Natural killer cell treated with Interleukin-12 subunit alpha and Interleukin-12 subunit beta and Interleukin-15 and Interleukin-18, amount 100 ng/mL, for 72 hours (primary cell): ENCODE measurements around the gene ESPNL. TPM values are rescaled to one million over a fixed set of nuclear protein-coding genes. Genes with fewer than 3 reads are reported as not detected.
"Not testable (repeated sequence)": the region's sequence is repeated elsewhere in the genome, so short reads cannot be mapped to it uniquely, and the experiment has no call there.

Source experiments
- ATAC-seq, 2 donors: fragments of 150-1000 bp; cut with Tn5 transposase in 1 of 2; sonication (Bioruptor Pico), chemical (Tn5 transposase) in 1 of 2; 2 replicates each; pipeline ENCODE4 v1.10.0; 2021
- DNase-seq: peaks from one replicate; pipeline ENCODE4 v3.0.0; 2022; ENCODE audit warnings: low spot score
- H3K27ac Mint-ChIP-seq, 2 donors: 1 replicate in 1 of 2; 2 replicates in 1 of 2; pipeline ENCODE4 v1.8.0; 2022; ENCODE audit warnings: mixed read lengths in 2 of 2, mild to moderate bottlenecking in 1 of 2, moderate library complexity in 1 of 2
- H3K27me3 Mint-ChIP-seq, 2 donors: 1 replicate in 1 of 2; 2 replicates in 1 of 2; pipeline ENCODE4 v1.8.0; 2022; ENCODE audit warnings: mixed read lengths in 2 of 2
- H3K36me3 Mint-ChIP-seq: one replicate; pipeline ENCODE4 v1.8.0; 2022; ENCODE audit warnings: mixed read lengths
- H3K4me1 Mint-ChIP-seq, 2 donors: 1 replicate in 1 of 2; 2 replicates in 1 of 2; pipeline ENCODE4 v1.8.0; 2022; ENCODE audit warnings: low read depth in 2 of 2, mixed read lengths in 2 of 2, mild to moderate bottlenecking in 1 of 2
- H3K4me3 Mint-ChIP-seq: one replicate; pipeline ENCODE4 v1.8.0; 2022; ENCODE audit warnings: mixed read lengths
- H3K9me3 Mint-ChIP-seq: 2 replicates; pipeline ENCODE4 v1.8.0; 2022; ENCODE audit warnings: mixed read lengths
- total RNA-seq, 2 donors: library from RNA; stranded (reverse); gene quantifications; one replicate each; pipeline ENCODE4 v1.2.3, GENCODE V29; 2022

ESPNL gene, protein sequence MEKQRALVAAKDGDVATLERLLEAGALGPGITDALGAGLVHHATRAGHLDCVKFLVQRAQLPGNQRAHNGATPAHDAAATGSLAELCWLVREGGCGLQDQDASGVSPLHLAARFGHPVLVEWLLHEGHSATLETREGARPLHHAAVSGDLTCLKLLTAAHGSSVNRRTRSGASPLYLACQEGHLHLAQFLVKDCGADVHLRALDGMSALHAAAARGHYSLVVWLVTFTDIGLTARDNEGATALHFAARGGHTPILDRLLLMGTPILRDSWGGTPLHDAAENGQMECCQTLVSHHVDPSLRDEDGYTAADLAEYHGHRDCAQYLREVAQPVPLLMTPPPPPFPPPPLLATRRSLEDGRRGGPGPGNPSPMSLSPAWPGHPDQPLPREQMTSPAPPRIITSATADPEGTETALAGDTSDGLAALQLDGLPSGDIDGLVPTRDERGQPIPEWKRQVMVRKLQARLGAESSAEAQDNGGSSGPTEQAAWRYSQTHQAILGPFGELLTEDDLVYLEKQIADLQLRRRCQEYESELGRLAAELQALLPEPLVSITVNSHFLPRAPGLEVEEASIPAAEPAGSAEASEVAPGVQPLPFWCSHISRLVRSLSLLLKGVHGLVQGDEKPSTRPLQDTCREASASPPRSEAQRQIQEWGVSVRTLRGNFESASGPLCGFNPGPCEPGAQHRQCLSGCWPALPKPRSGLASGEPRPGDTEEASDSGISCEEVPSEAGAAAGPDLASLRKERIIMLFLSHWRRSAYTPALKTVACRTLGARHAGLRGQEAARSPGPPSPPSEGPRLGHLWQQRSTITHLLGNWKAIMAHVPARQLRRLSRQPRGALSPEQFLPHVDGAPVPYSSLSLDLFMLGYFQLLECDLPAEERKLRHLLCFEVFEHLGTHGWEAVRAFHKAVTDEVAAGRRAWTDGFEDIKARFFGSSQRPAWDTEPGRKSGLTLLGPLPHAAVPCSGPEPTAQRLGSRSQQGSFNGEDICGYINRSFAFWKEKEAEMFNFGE
- under 1 TPM in 1 of 2 donors, not detected in 1; 0.19 TPM for total RNA-seq

DNA sequence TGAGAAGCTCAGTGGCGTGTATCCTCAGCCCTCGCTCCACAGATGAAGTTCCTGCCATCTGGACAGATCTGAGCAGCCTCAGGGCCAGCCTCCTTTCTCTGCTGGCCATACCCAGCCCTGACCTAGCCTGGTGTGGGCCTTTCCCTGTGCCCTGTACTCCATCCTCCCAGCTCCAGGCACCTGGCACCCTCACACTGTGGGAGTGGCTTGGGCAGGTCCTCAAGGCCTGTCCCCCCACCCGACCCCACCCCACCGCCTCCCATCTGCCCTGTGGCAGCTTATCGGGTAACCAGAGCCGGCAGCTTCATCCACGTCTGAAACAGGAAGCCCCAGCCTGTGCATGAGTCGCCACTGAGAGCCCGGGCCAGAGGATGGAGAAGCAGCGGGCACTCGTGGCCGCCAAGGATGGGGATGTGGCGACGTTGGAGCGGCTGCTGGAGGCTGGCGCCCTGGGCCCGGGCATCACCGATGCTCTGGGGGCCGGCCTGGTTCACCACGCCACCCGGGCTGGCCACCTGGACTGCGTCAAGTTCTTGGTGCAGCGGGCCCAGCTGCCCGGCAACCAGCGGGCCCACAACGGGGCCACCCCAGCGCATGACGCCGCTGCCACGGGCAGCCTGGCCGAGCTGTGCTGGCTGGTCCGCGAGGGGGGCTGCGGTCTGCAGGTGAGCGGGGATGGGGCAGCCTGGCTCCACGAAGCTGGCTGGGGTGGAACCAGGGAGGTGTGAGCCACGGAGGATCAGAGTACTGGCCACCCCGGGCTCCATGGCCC lies at the start of gene ESPNL:
ESPNL (plus strand) TSS at position 292 of the 772 bp plus-strand sequence; CDS start at position 372, 80 bp downstream.
- Mint-ChIP-seq H3K4me1 (no peaks in the 10 kb centered on the region), H3K27me3 (no peaks in the 10 kb centered on the region), H3K9me3 (no peaks in the 10 kb centered on the region), H3K4me3 (no peak within 1 kb of the TSS), H3K36me3 (no peaks in the 10 kb centered on the region), H3K27ac (no peak within 1 kb of the TSS)
- ATAC-seq (no peak), DNase-seq (no peak)

DNA sequence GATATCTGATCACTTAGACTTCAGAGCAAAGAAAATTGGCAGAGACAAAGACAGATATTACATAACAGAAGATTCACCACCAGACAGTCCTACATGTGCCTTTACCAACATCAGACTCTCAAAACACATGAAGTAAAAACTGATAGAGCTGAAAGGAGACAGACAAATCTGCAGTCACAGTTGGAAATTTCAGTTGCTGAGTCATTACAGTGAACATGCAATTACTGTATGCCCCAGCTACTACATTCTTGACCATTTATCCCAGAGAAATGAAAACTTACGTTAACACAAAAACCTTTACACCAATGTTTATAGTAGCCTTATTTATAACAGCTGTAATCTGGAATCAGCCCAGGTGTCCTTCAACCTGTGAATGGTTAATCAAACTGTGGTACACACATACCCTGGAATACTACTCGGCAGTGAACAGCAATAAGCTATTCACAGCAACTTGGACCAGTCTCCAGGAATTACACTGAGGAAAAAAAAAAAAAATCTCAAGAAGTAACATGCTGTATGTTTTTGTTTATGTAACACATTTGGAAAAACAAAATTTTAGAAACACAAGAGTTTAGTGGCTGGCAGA lies 46.9 kb upstream of the ESPNL start:
- H3K4me1 Mint-ChIP-seq: peaks cover 0 to 8% of the 10 kb centered on the region in 2 donors
- peak overlapping the region in 1 of 2 donors; percentile 8 for H3K27ac Mint-ChIP-seq
- no peak overlapping the region for H3K4me3 Mint-ChIP-seq
- H3K27me3 Mint-ChIP-seq: peaks cover 11 to 12% of the 10 kb centered on the region in 2 donors
- no peaks in the 10 kb centered on the region for H3K36me3 Mint-ChIP-seq
- ATAC-seq: no peak
- no peak for DNase-seq
- no peaks in the 10 kb centered on the region for H3K9me3 Mint-ChIP-seq

DNA sequence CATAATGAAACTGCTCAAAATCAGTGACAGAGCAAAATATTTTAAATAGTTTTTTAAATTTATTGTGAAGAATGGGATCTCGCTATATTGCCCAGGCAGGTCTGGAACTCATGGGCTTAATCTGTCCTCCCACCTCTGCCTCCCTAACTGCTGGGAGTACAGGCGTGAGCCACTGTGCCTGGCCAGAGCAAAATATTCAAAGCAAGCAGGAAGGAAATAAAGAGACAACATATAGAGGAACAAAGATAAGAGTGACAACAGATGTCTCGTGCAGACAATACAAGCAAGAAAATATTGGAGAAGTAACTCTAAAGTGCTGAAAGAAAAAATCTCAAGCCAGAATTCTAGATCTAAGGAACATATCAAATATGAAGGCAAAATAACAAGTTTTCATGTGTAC lies 44.3 kb upstream of the ESPNL start:
- ATAC-seq (no peak), DNase-seq (no peak)
- Mint-ChIP-seq H3K27me3 (peaks cover 12 to 14% of the 10 kb centered on the region in 2 donors), H3K36me3 (peaks cover 5% of the 10 kb centered on the region), H3K27ac (no peak overlapping the region), H3K9me3 (peaks cover 7% of the 10 kb centered on the region), H3K4me3 (no peak overlapping the region), H3K4me1 (peaks cover 13 to 20% of the 10 kb centered on the region in 2 donors)

DNA sequence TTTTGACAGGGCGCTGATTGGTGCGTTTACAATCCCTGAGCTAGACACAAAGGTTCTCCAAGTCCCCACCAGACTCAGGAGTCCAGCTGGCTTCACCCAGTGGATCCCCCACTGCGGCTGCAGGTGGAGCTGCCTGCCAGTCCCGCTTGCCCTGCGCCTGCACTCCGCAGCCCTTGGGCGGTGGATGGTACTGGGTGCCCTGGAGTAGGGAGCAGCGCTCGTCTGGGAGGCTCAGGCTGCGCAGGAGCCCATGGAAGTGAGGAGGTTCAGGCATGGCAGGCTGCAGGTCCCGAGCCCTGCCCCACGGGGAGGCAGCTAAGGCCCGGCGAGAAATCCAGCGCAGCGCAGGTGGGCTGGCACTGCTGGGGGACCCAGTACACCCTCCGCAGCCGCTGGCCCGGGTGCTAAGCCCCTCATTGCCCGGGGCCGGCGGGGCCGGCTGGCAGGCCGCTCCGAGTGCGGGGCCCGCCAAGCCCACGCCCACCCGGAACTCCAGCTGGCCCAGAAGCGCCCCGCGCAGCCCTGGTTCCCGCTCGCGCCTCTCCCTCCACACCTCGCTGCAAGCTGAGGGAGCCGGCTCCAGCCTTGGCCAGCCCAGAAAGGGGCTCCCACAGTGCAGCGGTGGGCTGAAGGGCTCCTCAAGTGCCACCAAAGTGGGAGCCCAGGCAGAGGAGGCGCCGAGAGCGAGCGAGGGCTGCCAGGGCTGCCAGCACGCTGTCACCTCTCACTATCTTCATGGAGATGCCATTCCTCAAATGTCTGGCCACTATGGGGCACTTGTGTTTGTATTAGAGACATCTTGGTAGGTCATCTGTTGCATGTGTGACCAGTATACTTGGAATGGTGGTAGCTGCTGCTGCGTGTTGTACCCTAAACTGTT lies 42.2 kb upstream of the ESPNL start:
- not testable (repeated sequence) for ATAC-seq, H3K27ac Mint-ChIP-seq, DNase-seq, H3K9me3 Mint-ChIP-seq
- Mint-ChIP-seq H3K4me1 (peaks cover 26 to 31% of the 10 kb centered on the region in 2 donors), H3K27me3 (peaks cover 12 to 14% of the 10 kb centered on the region in 2 donors), H3K36me3 (peaks cover 13% of the 10 kb centered on the region), H3K4me3 (peak overlapping the region; percentile 3)

- Mint-ChIP-seq H3K36me3 (peaks cover 13% of the 10 kb centered on the region), H3K9me3 (peaks cover 7% of the 10 kb centered on the region), H3K4me1 (peaks cover 32 to 39% of the 10 kb centered on the region in 2 donors), H3K27ac (peak overlapping the region; percentile 79 to 92), H3K27me3 (peaks cover 12 to 14% of the 10 kb centered on the region in 2 donors), H3K4me3 (peak overlapping the region; percentile 94)
- ATAC-seq (no peak), DNase-seq (no peak)
Measured at GRCh38 chr2:238059505-238059904, 40.6 kb upstream of the ESPNL start.

DNA sequence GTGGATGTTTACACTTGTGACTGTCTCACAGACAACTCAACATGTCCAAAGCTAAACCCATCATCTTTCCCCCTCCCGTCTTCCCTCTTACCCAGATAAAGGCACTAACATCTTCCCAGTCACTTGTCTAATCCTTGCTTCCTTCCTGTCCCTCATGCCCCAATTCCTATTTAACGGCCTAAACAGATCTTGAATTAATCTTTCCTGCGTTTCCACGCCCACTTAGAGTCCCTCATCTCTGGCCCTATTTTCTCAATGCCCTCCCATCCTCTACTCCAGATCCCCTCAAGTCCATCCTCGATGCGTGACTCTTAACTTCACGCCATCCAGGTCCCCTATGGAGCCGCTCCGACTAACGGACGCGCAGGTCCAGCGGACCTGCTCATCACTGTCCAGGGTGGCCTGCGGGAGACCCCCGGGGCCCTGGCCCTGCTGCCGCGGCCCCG lies 40.0 kb upstream of the ESPNL start:
- ATAC-seq (no peak), DNase-seq (no peak)
- peaks cover 15% of the 10 kb centered on the region for H3K36me3 Mint-ChIP-seq
- H3K27ac Mint-ChIP-seq: peak overlapping the region; percentile 79 to 92
- peak overlapping the region; percentile 94 for H3K4me3 Mint-ChIP-seq
- peaks cover 7% of the 10 kb centered on the region for H3K9me3 Mint-ChIP-seq
- peaks cover 12 to 14% of the 10 kb centered on the region in 2 donors for H3K27me3 Mint-ChIP-seq
- H3K4me1 Mint-ChIP-seq: peaks cover 32 to 39% of the 10 kb centered on the region in 2 donors

DNA sequence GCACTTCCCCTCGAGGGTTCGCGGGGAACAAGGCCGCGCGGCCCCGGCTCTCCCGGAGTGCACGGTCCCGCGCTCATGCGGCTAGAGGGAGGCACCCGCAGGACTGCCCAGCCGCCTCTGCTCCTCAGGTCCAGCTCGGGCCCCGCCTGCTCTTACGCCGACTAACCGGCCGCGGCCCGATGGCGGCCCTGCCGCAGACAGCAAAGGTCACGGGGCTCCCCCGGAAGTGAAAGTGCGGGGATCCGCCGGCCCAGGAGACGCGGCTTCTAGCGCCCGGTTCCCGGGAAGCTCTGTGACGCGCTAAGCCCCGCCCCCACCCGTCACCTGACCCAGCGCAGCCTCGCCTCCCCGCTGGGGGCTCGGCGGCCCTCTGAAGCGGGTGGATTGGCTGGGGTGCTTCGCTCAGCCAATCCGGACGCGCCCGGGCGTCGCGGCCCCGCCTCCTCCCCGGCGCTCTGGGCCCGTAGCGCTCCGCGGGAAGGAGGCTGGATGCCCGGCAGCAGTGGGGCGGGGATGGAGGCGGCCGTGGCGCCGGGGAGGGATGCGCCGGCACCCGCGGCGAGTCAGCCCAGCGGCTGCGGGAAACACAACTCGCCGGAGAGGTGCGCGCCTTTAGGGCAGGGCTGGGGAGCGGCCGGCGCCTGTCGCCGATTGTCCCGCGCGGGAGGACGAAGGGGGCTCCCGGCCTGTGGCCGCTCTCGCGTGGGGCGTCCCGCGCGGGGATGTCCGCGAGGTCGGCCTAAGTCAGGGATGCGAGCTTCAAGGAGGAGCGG lies 39.4 kb upstream of the ESPNL start, which contains the start of gene SCLY:
SCLY (plus strand) TSS at position 460 of the 773 bp plus-strand sequence; CDS start at position 514, 54 bp downstream.
- peak within 1 kb of the TSS; percentile 94 for H3K4me3 Mint-ChIP-seq
- peaks cover 32 to 39% of the 10 kb centered on the region in 2 donors for H3K4me1 Mint-ChIP-seq
- ATAC-seq (peak; percentile 98), DNase-seq (peak; percentile 97)
- peaks cover 9 to 13% of the 10 kb centered on the region in 2 donors for H3K27me3 Mint-ChIP-seq
- peak within 1 kb of the TSS; percentile 79 to 92 for H3K27ac Mint-ChIP-seq
- peaks cover 18% of the 10 kb centered on the region for H3K36me3 Mint-ChIP-seq
- peaks cover 7% of the 10 kb centered on the region for H3K9me3 Mint-ChIP-seq

GRCh38 chr2:238061315-238062202 lies 38.6 kb upstream of the ESPNL start:
- ATAC-seq (peak in 1 of 2 donors; percentile 0), DNase-seq (no peak)
- Mint-ChIP-seq H3K27me3 (peaks cover under 1 to 9% of the 10 kb centered on the region in 2 donors), H3K4me1 (peaks cover 37 to 40% of the 10 kb centered on the region in 2 donors), H3K36me3 (peaks cover 23% of the 10 kb centered on the region), H3K27ac (peak overlapping the region; percentile 79 to 92), H3K9me3 (peaks cover 9% of the 10 kb centered on the region), H3K4me3 (peak overlapping the region; percentile 94)

- peaks cover 0 to 2% of the 10 kb centered on the region in 2 donors for H3K27me3 Mint-ChIP-seq
- peaks cover 9% of the 10 kb centered on the region for H3K9me3 Mint-ChIP-seq
- no peak for DNase-seq
- H3K4me3 Mint-ChIP-seq: peak overlapping the region; percentile 94
- H3K27ac Mint-ChIP-seq: peak overlapping the region; percentile 23 to 38
- no peak for ATAC-seq
- H3K36me3 Mint-ChIP-seq: peaks cover 34% of the 10 kb centered on the region
- peaks cover 37 to 47% of the 10 kb centered on the region in 2 donors for H3K4me1 Mint-ChIP-seq
Measured at GRCh38 chr2:238063414-238064189, 36.5 kb upstream of the ESPNL start.

- Mint-ChIP-seq H3K27ac (no peak overlapping the region), H3K4me3 (no peak overlapping the region), H3K27me3 (no peaks in the 10 kb centered on the region), H3K4me1 (peaks cover 36 to 47% of the 10 kb centered on the region in 2 donors), H3K9me3 (peaks cover 7% of the 10 kb centered on the region), H3K36me3 (peaks cover 37% of the 10 kb centered on the region)
- no peak for DNase-seq
- ATAC-seq: no peak
Measured at GRCh38 chr2:238064376-238064775, 35.8 kb upstream of the ESPNL start.
